C1 segment of cervical spinal cord (tissue), 14 donors: ENCODE measurements around the gene ZGLP1.
A peak's percentile ranks its signal among the peaks of the same experiment; 100 is the strongest.
"Not testable (repeated sequence)": the region's sequence is repeated elsewhere in the genome, so short reads cannot be mapped to it uniquely, and the experiment has no call there.

ENCODE experiments used
- DNase-seq, 14 donors: peaks; one replicate each; lab custom pipeline; 2025; lab: John Stamatoyannopoulos, UW

The ZGLP1 gene

GRCh38 chr19:10309423-10309822 lies at the start of gene ZGLP1:
Gene ZGLP1, minus strand, starts transcription at chr19:10309815.
- DNase-seq, result no peak

GRCh38 chr19:10356431-10356830 lies 46.8 kb upstream of the ZGLP1 start:
- DNase-seq, result no peak

GRCh38 chr19:10353793-10354391 lies 44.3 kb upstream of the ZGLP1 start:
- DNase-seq, result no peak

- DNase-seq, result no peak
These were observed 43.4 kb upstream of the ZGLP1 start for GRCh38 chr19:10352764-10353671.

- DNase-seq, result no peak
These were observed 36.9 kb upstream of the ZGLP1 start for GRCh38 chr19:10346509-10346908.

GRCh38 chr19:10344780-10345179 lies 35.2 kb upstream of the ZGLP1 start:
- no peak for DNase-seq

- DNase-seq, result no peak
These were observed 33.9 kb upstream of the ZGLP1 start for GRCh38 chr19:10343495-10343894.

- DNase-seq, result no peak
These were observed 30.4 kb upstream of the ZGLP1 start for GRCh38 chr19:10339977-10340376.

- DNase-seq, result no peak
These were observed 29.9 kb upstream of the ZGLP1 start, which contains the start of gene ICAM3 for GRCh38 chr19:10339380-10339960. Gene ICAM3, minus strand, starts transcription at chr19:10339624. Its CDS starts 10 bp downstream, at chr19:10339614.

- DNase-seq, result no peak
These were observed 29.3 kb upstream of the ZGLP1 start for GRCh38 chr19:10338940-10339339.

GRCh38 chr19:10336725-10337124 lies 27.1 kb upstream of the ZGLP1 start:
- DNase-seq, result not testable (repeated sequence)

GRCh38 chr19:10335352-10335985 lies 25.9 kb upstream of the ZGLP1 start:
- DNase-seq, result peak in 3 of 14 donors; percentile 3 to 28 (median 9)

- DNase-seq, result peak in 13 of 14 donors; percentile 9 to 80 (median 49)
These were observed 25.2 kb upstream of the ZGLP1 start for GRCh38 chr19:10334588-10335351.

GRCh38 chr19:10333758-10334587 lies 24.4 kb upstream of the ZGLP1 start:
- DNase-seq, result no peak

- DNase-seq, result peak; percentile 86 to 97 (median 94)
These were observed 23.5 kb upstream of the ZGLP1 start, which contains the start of gene RAVER1 for GRCh38 chr19:10332965-10333757. Gene RAVER1, minus strand, starts transcription at chr19:10333529. Its CDS starts 22 bp downstream, at chr19:10333507.

GRCh38 chr19:10332158-10332964 lies 22.7 kb upstream of the ZGLP1 start:
- no peak for DNase-seq

GRCh38 chr19:10329555-10329954 lies 19.9 kb upstream of the ZGLP1 start:
- DNase-seq, result no peak
